T-helper 2 cell treated with Interferon-gamma antibody and Interleukin-4, amounts not matched to agents 100 ng/mL and 5 ng/mL, for 36 hours (primary cell): ENCODE results near the gene CEP135. TPM values are rescaled to one million over a fixed set of nuclear protein-coding genes. Genes with fewer than 3 reads are reported as not detected.
"Not testable (repeated sequence)": the region's sequence is repeated elsewhere in the genome, so short reads cannot be mapped to it uniquely, and the experiment has no call there.

Experiments used
- intact Hi-C: fragments of 100-400 bp; cut with micrococcal nuclease; formaldehyde crosslinking; loops from one replicate; pipeline ENCODE4 v1.15.1; 2023
- total RNA-seq: library from RNA; stranded (reverse); gene quantifications from 2 replicates; pipeline ENCODE4 v1.2.3, GENCODE V29; 2022

Gene CEP135
- total RNA-seq, 1 donor from 2014 or later, result 17.8 TPM

DNA sequence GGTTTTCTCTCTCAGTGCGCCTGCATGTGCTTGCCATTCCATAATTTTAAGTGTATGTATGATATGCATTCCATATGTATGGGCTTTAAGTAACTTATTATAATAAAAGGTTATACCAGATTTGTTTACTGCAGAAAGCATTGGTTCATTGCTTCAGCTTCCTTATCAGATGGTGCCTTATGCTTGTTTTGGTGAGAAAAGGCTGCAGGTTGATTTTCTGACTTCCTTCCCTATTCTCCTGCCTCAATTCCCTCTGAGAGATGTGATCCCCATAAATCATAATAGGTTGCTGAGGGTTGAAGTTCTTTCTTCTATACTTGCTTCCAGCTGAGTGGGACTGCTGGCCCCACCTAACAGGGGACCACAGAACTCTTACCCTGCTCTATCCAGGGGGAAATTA is 10.3 kb upstream of the CEP135 start:
- intact Hi-C loops, result no loop called here

DNA sequence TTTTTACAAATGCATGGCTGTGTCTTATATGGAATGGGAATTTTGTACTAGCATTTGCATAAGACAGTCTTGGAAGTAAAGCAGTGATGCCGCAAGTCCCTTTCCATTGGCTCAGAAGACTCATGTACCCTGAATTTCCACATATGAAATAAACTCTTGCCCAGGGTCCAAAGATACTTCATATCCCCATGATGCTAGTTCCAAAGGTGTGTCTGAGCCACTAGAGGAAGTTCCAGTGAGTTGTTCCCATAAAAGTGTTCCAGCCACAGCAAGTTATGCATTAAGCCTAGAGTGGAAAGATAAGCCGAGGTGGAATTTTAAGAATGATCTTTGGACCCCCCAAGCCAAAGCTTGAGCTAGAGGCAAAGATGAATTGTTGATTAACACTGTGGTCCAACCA is 9.3 kb upstream of the CEP135 start:
- intact Hi-C loops, result no loop called here

DNA sequence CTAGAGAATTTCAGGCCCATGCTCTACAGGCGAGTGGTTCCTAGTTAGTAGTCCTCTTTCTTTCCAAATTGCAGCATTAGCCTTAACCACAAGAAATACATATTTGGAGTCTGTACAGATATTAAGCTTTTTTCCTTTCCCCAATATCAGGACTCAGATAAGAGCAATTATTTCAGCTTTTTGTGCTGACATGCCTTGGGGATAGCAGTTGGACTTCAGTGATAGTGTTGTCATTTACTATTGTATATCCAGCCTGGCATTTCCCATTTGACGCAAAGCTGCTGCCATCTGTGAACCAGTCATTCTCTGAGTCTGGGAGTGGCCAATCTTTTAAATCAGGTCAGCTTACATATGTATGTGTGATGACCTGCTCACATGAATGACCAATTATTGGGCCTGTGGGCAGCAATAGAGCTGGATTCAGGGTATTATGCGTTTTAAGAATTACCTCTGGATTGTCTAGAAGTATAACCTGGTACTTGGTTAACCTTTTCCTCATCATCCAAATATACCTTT is 6.8 kb upstream of the CEP135 start:
- intact Hi-C loops, result no loop called here

DNA sequence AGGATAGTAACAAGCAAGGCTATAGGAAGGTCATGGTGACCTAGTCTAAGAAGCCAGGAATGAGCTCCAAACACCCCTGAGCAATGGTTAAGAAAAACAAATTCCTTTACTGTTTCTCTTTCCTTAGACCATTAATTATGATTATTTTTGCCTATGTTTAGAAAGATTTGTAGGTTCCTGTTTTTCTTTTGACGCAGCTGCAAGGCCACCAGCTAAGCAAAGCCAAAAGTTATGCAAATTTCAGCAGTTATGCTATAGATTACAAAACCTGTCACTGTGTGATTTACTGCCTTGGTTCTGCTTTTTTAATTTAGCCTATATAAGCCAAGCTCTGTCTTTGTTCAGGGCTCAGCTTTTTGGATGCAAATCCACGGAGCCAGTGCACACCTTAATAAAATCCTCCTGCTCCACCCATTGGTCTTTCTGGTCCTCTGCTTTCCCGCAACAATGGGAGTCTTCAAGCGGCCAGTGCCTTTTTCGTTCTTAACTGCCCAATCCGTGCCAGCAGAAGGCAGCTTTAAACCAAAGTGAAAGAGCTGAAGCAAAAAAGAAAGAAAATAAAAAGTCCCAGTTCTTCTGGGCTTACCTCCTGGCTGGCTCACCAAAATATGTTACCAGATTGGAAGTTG is 1.4 kb upstream of the CEP135 start:
- intact Hi-C loops, result loop anchor here (5.0 kb wide), 2 partner anchors 595 to 1885 kb away; partner anchors contain the start of gene CHIC2

DNA sequence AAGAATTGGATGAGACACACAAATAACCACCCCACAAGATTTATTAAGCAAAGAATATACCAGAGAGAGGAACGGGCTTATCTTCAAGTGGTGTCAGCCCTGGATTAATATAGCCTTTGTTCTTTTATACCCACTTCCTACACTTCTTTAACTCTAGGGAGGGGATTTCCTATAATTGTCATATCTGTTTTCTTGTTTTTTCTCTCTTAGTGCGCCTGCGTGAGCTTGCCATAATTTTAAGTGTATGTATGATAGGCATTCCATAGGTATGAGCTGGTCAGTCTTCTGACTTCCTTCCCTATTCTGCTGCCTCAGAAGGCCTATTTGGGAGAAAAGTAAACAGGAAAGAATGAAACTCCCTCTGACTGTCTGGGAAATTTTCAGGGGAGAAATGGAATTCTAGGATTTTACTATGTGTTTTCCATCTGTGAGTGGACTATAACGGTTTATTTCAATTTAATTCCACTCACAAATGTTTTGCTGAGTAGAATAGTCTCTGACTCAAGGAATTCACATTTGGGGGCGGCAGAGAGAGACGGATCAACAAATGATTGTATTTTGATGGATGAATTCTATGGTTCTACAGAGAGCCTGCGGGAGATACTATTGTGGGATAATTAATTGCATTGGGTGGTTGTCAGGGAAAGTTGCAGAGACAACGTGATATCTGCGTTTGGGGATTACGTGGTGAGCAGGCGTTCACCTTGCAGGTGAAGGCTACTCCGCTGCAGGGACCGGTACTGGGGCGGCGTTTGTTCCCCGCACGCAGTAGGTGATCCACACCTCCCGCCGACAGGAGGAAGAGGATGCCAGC is 626 bp upstream of the CEP135 start:
- intact Hi-C loops, result loop anchor here (1.0 to 5.0 kb wide), 13 partner anchors 41 to 1886 kb away; partner anchors contain the start of genes AASDH, CHIC2, EXOC1 and PPAT

DNA sequence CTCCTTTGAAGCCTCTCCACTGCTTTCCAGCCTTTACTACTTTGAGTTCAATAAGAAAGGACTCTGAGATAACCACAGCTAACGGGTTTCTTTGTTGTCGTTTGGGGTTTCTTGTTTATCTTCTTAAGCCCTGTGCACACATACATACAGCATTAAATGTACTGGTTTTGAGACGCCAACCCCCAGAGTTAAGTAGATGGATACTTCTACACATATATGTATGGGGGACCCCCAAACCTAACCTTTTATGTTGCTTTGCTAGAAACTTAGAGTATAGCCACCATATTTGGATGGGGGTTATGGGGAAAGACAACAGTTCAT is 697 bp downstream of the CEP135 start:
- intact Hi-C loops, result loop anchor here (1.0 to 5.0 kb wide), 6 partner anchors 43 to 1887 kb away; partner anchors contain the start of genes CHIC2, CLOCK and SRD5A3

DNA sequence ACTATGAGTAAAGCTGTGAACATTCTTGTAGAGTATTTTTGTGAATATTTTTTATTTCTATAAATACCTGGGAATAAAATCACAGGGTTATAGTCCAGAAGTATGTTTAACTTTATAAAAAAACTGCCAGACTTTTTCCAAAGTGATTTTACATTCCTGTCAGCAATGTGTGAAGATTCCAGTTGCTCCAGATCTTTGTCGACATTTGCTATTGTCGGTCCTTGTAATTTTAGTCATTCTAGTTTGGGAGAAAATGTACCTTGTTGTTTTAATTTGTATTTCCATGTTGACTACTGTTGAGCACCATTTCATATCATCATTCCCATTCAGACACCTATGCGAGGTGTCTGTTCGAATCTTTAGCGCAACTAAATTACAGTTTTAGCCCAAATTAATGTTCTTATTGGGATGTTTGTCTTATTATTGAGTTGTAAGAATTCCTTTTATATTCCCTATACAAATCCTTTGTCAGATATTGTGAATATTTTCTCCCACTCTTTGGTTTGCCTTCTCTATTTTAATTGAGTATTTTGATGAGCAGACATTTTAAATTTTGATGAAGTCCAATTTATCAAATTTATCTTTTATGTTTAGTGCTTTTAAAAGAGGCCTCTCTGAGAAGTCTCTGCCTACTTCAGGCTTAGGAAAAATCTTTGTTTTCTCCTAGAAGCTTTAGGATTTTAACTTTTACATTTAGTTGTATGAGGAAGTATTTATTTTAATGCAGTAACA is 2.6 kb downstream of the CEP135 start:
- intact Hi-C loops, result no loop called here

DNA sequence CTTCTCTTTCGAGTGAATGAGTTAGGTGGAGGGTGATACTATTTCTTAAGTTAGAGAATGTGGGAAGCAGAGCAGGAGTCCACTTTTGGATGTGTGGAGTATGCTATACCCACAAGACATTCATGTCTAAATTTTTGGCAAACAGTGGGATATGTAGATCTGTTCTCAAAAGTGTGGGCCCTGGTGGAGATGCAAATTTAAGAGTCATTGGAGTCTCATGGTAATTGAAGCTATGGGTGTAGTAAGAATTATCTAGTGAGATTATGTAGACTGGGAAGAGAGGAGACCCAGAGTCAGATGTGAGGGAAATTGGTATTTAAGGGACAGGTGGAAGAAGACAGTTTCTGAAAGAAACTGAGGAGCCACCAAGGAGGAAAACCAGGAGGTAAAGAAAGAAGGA is 7.0 kb downstream of the CEP135 start:
- intact Hi-C loops, result no loop called here

DNA sequence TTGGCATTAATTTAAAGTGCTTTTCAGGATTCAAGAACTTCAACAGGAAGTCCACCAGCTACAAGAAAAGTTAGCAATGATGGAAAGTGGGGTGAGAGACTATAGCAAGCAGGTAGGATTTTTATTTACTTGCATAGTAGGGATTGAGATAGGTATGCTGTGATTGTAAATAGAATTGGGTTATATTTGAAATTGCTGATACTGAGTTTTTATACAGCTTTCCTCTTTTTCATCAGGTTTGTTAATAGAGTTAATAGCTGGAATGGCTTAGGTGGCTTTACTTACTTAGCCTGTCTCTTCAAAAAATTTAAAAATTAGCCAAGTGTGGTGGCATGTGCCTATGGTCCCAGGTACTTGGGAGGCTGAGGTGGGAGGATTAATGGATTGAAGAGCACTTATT is 10.9 kb downstream of the CEP135 start:
- intact Hi-C loops, result no loop called here

DNA sequence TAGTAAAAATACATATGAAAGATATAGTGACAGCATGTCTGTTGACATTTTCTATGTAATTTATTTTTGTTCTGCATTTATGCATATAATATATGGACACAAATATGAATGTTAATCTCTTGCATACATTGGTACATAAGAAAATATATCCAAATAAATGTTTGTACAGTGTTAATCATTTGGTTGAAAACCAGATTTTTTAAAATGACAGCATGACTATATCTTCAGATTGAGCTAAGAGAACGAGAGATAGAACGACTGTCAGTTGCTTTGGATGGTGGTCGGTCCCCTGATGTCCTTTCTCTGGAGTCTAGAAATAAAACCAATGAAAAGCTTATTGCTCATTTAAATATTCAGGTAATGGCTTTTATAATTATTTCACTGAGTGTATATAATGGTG is 15.3 kb downstream of the CEP135 start:
- intact Hi-C loops, result no loop called here

DNA sequence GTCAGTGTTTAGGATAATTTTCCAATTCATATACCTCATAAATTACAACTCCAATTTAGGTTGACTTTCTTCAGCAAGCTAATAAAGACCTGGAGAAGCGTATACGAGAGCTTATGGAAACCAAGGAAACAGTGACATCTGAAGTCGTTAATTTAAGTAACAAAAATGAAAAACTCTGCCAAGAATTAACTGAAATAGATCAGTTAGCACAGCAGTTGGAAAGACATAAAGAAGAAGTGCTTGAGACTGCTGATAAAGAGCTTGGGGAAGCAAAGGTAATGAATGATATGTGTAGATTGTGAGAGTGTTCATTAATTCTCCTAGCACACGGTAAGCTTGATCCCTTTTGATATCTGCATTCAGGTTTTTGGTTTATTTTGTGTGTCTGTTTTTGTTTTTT is 16.8 kb downstream of the CEP135 start:
- intact Hi-C loops, result no loop called here

DNA sequence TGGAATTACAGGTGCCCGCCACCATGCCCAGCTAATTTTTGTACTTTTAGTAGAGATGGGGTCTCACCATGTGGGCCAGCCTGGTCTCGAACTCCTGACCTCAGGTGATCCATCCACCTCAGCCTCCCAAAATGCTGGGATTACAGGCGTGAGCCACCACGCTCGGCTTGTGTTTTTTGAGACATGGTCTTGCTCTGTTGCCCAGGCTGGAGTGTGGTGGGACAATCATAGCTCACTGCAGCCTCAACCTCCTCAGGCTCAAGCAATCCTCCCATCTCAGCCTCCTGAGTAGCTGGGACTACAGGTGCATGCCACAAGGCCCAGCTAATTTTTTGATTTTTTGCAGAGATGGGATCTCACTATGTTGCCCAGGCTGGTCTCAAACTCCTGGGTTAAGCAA is 17.6 kb downstream of the CEP135 start:
- intact Hi-C loops, result not testable (repeated sequence)

DNA sequence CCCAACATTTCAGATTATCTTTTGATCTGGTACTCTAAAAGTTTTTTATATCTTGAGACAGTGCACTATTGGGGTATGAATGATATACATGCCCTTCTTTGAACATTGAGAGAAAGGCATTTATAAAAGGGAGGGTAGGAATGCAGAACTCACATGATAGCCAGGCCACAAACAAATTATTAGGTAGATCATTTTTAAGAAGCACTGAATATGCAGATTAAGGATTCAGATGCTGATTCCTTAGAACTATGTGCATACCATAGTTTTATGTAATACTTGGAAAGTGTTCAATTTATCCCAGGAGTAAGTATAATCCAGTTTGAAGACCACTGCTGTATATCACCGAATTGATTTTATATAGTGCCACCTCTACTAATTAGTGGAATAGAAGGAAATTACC is 18.6 kb downstream of the CEP135 start:
- intact Hi-C loops, result no loop called here

DNA sequence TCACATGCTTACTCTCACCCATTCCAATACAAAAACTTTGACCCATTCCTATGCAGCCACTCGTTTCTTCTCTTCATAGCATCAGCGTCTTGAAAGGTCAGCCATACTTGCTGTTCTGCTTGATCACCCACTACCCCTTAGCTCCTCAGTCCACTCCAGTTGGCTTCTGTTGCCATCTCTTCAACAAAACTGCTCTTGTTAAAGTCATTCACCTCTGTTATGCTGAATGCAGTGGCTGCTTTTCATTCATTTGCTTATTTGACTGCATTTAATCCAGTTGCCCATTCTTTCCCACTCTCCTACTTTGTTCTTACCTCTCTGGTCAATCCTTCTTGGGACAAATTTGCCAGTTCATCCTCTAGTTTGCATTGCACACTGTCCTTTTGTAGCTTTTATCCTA is 24.9 kb downstream of the CEP135 start:
- intact Hi-C loops, result no loop called here

DNA sequence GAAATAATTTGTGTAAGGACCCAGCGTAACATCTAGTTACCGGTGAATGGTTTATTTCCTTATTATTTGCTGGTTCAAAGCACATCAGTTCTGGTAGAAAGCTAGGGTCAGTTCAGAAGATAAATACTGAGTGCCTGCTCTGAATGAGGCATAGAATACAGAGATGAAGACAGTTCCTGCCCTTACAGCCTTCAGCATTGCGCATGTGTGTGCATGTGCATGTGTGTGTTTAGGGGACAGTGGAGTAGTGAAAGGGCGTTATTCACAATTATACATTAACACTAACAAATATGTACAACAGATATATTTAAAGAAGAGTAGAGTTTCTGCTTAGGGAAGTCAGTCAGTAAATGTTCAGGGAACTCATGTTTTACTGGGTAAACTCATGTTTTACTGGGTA is 29.1 kb downstream of the CEP135 start:
- intact Hi-C loops, result no loop called here

DNA sequence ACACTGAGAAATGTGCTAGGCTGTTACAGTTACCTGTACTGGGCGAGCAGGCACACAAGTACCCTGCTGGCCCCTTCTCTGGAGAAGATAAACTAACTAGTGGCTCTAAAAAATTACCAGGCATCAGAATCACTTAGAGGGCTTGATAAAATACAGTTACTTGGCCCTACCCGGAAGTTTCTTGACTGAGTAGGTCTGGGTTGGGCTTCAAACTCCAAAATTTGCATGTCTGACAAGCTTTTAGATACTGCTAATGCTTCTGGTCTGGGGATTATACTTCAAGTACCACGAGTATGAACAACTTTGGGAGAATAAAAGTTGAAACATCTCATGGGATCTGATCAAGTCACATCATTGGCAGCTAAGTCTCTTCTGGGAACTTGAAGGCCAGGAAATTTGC is 30.8 kb downstream of the CEP135 start:
- intact Hi-C loops, result no loop called here

DNA sequence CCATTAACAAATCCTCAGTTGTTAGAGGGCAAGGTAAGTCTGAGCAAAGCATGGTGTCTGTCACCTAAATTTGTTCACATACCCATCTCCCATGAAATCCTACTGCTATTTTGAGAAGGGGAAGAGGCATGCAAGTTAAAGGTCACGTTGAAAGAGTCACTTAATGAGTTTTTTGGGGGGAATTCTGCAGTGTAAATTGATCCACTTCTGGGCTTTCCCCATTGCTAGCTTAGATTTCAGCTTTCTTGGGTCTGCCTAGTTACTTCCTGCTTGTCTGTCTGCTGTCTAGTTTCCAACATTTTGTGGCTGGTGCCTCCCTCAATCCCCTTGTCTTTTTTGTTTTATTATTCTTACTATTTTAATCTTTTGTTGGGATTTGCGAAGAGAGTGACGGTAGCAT is 32.0 kb downstream of the CEP135 start:
- intact Hi-C loops, result no loop called here

DNA sequence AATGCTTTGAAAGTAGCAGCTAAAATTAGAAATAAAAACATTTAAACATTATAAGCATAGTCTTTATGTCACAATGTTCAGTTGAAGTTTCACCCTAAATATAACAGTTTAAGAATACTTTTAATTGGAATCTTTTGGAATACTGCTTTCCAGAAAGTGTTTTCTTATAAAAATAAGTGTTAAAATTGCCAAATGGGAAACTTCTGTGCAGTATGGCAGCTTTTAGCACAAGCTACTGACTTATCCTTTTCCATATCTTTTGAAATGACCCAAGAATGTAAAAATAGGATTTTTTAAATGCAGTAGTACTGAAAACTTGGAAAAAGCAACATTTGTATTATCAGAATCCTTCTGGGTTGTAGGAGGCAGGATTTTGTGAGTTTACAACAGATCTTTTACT is 34.2 kb downstream of the CEP135 start:
- intact Hi-C loops, result no loop called here

DNA sequence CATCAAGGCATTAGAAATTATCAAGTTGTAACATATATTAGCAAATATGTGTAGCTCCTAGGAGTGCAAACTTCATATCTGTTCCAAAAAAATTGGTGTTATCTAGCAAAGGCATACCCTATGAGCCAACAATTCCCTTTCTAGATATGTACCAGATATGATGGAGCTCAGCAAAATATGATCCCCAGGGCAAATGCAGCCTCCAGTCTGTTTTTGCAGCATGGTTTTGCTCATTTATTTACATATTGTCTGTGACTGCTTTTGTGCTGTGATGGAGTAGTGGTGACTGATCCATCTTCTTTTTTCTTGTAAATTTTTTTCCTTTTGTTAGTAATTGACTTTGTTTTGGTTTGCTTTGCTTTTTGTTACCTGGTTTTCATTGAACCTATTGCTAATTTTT is 41.0 kb downstream of the CEP135 start:
- intact Hi-C loops, result no loop called here

DNA sequence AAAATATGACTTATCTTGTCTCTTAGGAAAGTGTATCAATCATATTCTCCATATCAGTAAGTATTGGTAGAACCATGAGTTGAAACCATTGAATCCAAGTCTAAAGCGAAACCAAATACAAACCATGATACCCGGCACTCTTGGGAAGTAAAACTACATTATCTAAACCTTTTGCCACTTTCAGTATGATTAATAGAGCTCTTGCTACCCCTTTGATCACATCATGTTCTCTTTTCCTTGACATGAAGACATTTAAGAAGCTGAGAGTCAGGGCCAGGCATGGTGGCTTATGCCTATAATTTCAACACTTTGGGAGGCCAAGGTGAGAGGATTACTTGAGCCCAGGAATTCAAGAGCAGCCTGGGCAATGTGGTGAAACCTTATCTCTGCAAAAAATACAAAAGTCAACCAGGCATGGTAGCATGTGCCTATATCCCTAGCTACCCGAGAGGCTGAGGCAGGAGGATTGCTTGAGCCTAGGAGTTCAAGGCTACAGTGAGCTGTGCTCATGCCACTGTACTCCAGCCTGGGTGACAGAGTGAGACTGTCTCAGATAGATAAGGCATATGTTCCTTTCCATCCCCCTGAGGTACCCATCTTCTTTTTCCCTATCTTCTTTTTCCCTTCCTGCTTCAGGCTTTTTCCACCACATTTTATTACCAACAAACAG is 45.4 kb downstream of the CEP135 start:
- intact Hi-C loops, result loop anchor here (1.0 kb wide), 1 partner anchor 46 kb away; the partner anchor contains the start of gene CEP135

DNA sequence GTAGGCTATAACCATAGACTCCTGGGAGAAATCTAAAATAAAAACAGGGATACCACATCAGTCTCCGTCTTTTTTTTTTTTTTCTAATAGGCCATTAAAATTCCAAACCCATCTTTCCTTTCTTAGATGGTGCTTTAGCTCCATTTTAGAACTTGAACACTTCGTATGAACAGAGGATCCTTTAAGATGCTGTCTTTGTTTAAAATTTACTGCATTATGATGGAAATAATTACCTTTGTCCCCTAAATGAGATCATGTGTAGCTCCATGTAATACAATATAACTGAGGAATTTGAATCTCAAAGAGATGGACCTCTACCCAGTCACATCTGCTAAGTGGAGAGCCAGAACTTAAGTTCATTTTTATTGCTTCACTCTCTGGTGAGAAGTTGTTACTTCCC is 47.9 kb downstream of the CEP135 start:
- intact Hi-C loops, result no loop called here
